D721Med (cell line): ENCODE data around the gene C9orf152.

Experiments
- DNase-seq: peaks from one replicate; pipeline ENCODE4 v3.0.0; 2011; ENCODE audit warnings: low spot score; ENCODE audit not compliant: insufficient read length
- FAIRE-seq: peaks from 2 replicates; lab custom pipeline; 2011; peaks lifted over from hg19 to GRCh38; lab: Jason Lieb, UNC
- CTCF ChIP-seq: IDR thresholded peaks from 2 replicates; pipeline ENCODE4 v1.5.1; 2012; ENCODE audit warnings: mild to moderate bottlenecking, control low read depth; ENCODE audit not compliant: insufficient read depth; ENCODE audit errors: missing control alignments

C9orf152 gene

GRCh38 chr9:110188991-110189390, 19.0 kb downstream of the C9orf152 start:
- DNase-seq (no peak), FAIRE-seq (no peak)
- no peak for TF ChIP-seq CTCF

- FAIRE-seq = no peak
- no peak for TF ChIP-seq CTCF
- no peak for DNase-seq
These were observed 19.9 kb downstream of the C9orf152 start for GRCh38 chr9:110188101-110188500.

- FAIRE-seq = no peak
- TF ChIP-seq CTCF = no peak
- DNase-seq = no peak
These were observed 20.8 kb downstream of the C9orf152 start for GRCh38 chr9:110187126-110187525.

GRCh38 chr9:110186254-110186653, 21.7 kb downstream of the C9orf152 start:
- DNase-seq = no peak
- TF ChIP-seq CTCF = no peak
- no peak for FAIRE-seq

- FAIRE-seq = no peak
- TF ChIP-seq CTCF = no peak
- no peak for DNase-seq
These were observed 22.2 kb downstream of the C9orf152 start for GRCh38 chr9:110185806-110186205.

- peak; percentile 76 for TF ChIP-seq CTCF
- DNase-seq (peak; percentile 36), FAIRE-seq (no peak)
These were observed 24.5 kb downstream of the C9orf152 start for GRCh38 chr9:110183208-110184145.
